Cardiac septum (tissue), 1 donor: Measurements from ENCODE around the gene TMEM184A. TPM values are rescaled to one million over a fixed set of nuclear protein-coding genes. Genes with fewer than 3 reads are reported as not detected.
"Not testable (repeated sequence)": the region's sequence is repeated elsewhere in the genome, so short reads cannot be mapped to it uniquely, and the experiment has no call there.

ENCODE experiments used
- DNase-seq: peaks from one replicate; pipeline ENCODE4 v3.0.0-alpha.2; 2020; ENCODE audit warnings: low spot score
- intact Hi-C: fragments of 100-400 bp; cut with DNase I; formaldehyde crosslinking; loops from one replicate; pipeline ENCODE4 v1.14.0; 2022
- total RNA-seq: library from RNA; stranded (reverse); fragmentation: NEBNext Ultra II Directional; extraction: Animal tissue kit (Norgen Biotek cat#: 25700); gene quantifications from one replicate; pipeline ENCODE4 v1.2.1, GENCODE V29; 2021
- donor health status: DM: no; HTN: no; CAD: no.

The TMEM184A gene
- total RNA-seq, 1 donor from 2014 or later = 0.08 TPM

GRCh38 chr7:1591396-1591795 is 35.4 kb upstream of the TMEM184A start:
- DNase-seq = no peak
- intact Hi-C loops = no loop called here

- DNase-seq = no peak
- intact Hi-C loops = no loop called here
Measured at GRCh38 chr7:1590887-1591286, 34.9 kb upstream of the TMEM184A start.

GRCh38 chr7:1590476-1590875 is 34.5 kb upstream of the TMEM184A start:
- intact Hi-C loops = no loop called here
- no peak for DNase-seq

GRCh38 chr7:1588978-1589377 is 33.0 kb upstream of the TMEM184A start:
- intact Hi-C loops = no loop called here
- DNase-seq = no peak

GRCh38 chr7:1587738-1588137 is 31.7 kb upstream of the TMEM184A start:
- DNase-seq = no peak
- intact Hi-C loops = no loop called here

- no peak for DNase-seq
- intact Hi-C loops = no loop called here
Measured at GRCh38 chr7:1586827-1587705, 31.1 kb upstream of the TMEM184A start.

- intact Hi-C loops = no loop called here
- no peak for DNase-seq
Measured at GRCh38 chr7:1586126-1586826, 30.3 kb upstream of the TMEM184A start.

- intact Hi-C loops = no loop called here
- DNase-seq = no peak
Measured at GRCh38 chr7:1585142-1585981, 29.4 kb upstream of the TMEM184A start.

GRCh38 chr7:1584700-1585099 is 28.7 kb upstream of the TMEM184A start:
- intact Hi-C loops = no loop called here
- no peak for DNase-seq

- intact Hi-C loops, DNase-seq: not testable (repeated sequence)
Measured at GRCh38 chr7:1583241-1583930, 27.4 kb upstream of the TMEM184A start.

GRCh38 chr7:1580422-1581030 is 24.5 kb upstream of the TMEM184A start:
- intact Hi-C loops = no loop called here
- no peak for DNase-seq

- intact Hi-C loops = loop anchor here (5.0 to 10.0 kb wide), 4 partner anchors 178 to 775 kb away; partner anchors contain the start of genes EIF3B and SNX8
- DNase-seq = peak; percentile 90
Measured at GRCh38 chr7:1579481-1580421, 23.7 kb upstream of the TMEM184A start.

GRCh38 chr7:1578513-1578912 is 22.5 kb upstream of the TMEM184A start:
- DNase-seq = no peak
- intact Hi-C loops = loop anchor here (5.0 to 10.0 kb wide), 4 partner anchors 179 to 776 kb away; partner anchors contain the start of genes EIF3B and SNX8

- DNase-seq = no peak
- intact Hi-C loops = loop anchor here (5.0 to 10.0 kb wide), 4 partner anchors 181 to 778 kb away; partner anchors contain the start of genes EIF3B and SNX8
Measured at GRCh38 chr7:1576521-1577253, 20.7 kb upstream of the TMEM184A start.

- DNase-seq = no peak
- intact Hi-C loops = loop anchor here (5.0 to 10.0 kb wide), 4 partner anchors 181 to 779 kb away; partner anchors contain the start of genes EIF3B and SNX8
Measured at GRCh38 chr7:1575809-1576208, 19.8 kb upstream of the TMEM184A start.

- intact Hi-C loops = loop anchor here (5.0 to 10.0 kb wide), 3 partner anchors 70 to 783 kb away; partner anchors contain the start of genes EIF3B, INTS1 and SNX8
Measured at GRCh38 chr7:1572111-1572822, 16.3 kb upstream of the TMEM184A start.

More at GRCh38 chr7:1572111-1572822, 16.3 kb upstream of the TMEM184A start:
- DNase-seq = no peak
